HG03571 (cell line): ENCODE measurements around the gene RGMB.

Experiments
- ATAC-seq: cut with Tn5 transposase; IDR thresholded peaks from one replicate; pipeline ENCODE4 v1.9.1; 2021; ENCODE audit not compliant: unreplicated experiment

RGMB gene

GRCh38 chr5:98784411-98784810, 10.9 kb downstream of the RGMB start:
- ATAC-seq = no peak

- ATAC-seq = no peak
Observed at GRCh38 chr5:98785244-98785643, 11.8 kb downstream of the RGMB start.

DNA sequence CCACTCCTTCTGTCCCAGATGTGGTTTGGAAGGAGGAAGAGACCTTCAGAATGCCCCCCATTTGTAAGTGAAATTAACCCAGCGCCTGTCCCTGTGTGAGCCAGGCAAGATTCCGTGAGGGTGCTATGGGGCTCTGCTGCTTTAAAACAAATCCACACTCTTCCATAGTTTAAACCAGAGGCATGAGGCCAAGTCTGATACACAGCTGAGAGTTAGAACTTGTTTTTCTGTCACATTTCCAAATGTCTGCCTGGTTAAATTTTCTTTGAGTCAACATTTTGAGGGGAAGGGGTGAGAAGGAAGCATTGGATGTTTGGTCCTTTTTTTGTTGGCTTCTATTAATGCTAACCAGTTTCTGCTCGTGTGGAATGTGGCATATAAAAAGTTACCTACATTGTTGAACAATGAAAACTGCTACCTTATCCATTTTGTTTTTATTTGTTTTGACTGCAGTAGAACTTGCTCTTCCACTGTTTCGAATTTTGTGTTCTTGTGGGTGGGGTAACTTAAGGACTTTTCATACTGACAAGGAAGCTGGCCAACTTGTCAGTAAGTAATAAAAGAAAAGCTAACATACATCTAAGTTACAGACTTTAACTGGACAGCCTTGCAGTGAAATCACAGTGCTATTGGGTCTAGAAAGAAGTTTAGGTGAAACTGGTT, 12.9 kb downstream of the RGMB start:
- ATAC-seq = no peak

DNA sequence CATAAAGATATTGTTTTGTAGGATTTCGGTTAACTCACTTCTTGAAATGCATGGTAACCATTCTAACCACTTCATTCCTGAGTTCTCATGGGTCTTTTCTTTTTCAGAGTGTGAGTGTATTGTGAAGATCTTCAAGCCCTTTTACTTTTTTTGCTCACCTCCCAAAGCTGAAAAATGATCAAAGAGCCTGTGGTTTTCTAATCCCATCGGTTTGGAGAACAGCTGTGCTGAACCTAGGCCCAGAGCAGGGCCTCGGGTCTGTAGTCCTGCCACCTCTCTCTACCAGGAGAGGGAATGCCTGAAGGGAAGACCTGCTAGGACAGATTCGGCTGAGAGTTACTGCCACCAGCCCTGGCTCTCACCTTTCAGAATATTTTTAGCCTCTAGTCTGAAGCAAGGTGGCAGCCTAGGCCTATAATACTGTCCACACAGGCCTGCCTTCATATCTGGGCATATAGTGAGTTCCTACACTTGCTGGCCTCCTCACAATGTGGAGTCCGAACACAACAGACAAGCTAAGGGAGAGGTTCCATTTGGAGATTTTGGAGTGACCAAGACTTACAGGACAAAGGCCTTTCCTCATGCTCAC, 13.8 kb downstream of the RGMB start:
- no peak for ATAC-seq

DNA sequence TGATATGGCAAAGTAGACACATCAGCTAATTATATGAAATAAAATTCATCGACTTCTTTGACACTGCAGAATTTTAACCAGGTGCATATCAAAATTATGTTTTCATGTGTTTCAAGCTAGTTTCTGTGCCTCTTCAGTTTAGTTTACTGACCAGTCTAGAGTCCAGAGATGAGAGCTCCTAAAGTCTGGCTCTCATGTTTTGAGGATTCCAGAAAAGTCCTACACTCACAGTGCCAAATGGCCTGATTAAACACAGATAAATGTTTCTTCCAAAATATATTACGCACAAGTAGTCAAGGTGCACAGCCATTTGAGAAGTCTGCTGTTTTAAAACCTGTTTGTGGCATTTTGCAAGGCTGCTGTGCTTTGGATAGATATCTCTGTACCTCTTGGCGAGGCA, 15.6 kb downstream of the RGMB start:
- no peak for ATAC-seq

GRCh38 chr5:98791001-98791519, 17.6 kb downstream of the RGMB start:
- no peak for ATAC-seq

DNA sequence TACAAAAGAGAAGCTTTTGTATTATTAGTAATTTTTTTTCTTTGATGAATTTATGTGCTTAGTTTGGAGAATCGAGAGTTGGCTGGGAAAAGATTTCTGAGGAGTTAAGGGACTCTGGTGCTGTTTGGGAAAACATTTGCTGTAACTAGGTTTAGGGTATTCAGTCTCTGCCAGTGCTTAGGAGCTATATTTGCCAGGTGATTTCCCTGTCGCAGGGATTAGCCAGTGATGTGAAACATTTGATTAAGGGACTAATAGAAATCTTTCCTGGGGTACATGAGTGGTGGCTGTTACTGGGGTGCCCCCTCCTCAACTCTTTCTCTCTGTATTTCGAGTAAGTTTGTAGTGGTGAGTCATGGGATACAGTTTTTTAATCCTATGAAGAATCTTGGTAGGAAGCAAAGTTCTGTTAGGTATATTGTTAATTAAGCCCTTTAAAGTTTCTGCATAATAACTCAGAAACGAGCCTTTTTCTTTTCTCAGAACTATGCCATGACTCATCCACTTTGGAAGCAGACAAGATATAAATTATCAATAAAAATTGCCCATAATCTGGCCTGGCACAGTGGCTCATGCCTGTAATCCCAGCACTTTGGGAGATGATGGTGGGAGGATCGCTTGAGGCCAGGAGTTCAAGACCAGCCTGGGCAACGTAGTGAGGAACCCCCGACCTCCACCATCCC, 18.6 kb downstream of the RGMB start:
- ATAC-seq = no peak

DNA sequence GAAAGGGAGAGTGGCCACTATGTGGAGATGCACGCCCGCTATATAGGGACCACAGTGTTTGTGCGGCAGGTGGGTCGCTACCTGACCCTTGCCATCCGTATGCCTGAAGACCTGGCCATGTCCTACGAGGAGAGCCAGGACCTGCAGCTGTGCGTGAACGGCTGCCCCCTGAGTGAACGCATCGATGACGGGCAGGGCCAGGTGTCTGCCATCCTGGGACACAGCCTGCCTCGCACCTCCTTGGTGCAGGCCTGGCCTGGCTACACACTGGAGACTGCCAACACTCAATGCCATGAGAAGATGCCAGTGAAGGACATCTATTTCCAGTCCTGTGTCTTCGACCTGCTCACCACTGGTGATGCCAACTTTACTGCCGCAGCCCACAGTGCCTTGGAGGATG, 19.8 kb downstream of the RGMB start:
- no peak for ATAC-seq

- no peak for ATAC-seq
Observed at GRCh38 chr5:98794001-98794400, 20.5 kb downstream of the RGMB start.

- ATAC-seq = no peak
Observed at GRCh38 chr5:98794414-98795080, 21.1 kb downstream of the RGMB start.

- ATAC-seq = no peak
Observed at GRCh38 chr5:98795243-98795642, 21.8 kb downstream of the RGMB start.

DNA sequence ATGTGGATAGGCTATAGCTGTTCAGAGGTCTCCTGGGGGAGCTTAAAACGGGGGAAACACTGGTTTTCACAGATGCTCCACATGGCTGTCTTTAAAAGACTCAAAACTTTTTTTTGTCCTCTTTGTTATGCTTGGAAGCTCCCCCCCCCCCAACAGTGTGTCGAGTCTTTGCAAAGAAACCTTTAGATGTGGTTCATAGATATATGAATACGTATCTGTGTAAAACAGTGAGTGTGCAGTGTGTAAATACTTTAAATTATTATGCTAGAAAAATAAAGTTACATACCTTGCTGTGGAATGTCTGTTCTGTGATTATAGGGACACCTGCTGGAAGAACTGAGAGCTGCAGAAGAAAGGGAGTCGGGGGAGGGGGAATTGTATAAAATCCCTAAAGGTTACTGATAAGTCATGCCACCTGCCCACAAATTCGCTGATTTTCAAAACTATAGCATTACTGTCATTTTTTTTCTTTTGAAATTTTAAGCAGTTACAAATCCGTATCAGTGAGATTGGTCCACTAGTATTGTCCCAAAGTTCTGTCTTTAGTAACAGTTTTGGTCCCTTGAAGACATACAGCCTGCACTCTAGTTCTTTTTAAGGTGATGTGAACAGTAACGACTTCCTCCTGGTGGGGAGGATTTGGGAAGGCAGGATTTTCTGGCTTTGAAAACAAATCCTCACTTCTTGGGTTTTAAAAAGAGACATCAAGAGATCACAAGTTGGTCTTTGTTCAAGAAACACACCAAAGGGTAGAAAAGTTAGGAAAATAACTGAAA, 22.9 kb downstream of the RGMB start:
- peak; percentile 62 for ATAC-seq

DNA sequence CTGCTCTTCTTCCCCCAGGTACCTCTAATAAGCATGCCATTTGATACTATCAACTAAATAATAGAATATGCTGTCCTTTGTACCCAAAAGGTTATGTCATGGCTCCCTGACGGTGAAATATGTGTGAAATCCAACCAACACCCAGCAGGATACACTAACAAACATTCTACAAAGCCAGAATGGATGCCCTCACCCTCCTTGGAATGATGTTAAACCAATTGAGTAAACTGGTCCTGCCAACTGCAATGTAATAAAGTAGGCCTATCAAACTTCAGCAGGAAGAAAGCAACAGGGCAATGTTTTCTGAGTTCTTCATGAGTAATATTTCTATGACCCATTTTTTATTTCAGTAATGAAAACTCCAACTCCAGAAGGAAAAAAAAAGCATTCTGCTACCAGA, 24.9 kb downstream of the RGMB start:
- no peak for ATAC-seq

DNA sequence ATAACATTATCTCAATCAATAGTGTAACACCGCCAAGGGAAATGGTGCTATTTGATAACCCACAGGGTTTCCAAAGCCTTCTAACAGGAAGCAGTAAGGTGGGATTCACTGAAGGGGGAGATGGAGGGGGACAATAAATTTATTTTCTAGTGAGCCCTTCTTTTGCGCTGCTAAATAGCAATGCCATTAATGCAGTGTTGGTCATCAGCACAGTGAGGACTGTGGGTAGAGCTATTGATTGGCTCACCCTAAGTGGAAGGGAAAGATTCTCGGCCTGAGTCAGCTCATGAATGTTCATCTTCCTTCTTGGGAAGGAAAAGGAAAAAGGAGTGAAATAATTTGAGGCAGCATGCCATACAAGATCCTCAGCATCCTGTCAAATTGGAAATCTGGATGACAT, 25.4 kb downstream of the RGMB start:
- no peak for ATAC-seq

DNA sequence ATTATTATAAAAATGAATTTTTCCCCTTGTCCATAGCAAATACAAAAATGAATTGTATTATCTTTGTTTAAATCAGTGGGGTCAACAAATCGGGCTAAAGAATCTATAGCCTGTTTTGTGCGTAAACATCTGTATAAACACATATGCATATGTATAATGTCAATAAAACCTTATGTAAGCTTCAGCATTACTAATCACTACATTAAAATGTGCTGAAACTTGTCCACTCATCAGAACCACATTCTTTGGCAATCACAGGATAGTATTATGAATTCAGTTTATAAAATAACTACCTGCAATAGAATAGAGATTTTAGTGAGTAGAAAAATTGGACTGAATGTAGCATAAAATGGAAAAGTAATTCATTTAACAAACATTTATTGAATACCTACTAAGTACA, 30.6 kb downstream of the RGMB start:
- ATAC-seq = no peak

DNA sequence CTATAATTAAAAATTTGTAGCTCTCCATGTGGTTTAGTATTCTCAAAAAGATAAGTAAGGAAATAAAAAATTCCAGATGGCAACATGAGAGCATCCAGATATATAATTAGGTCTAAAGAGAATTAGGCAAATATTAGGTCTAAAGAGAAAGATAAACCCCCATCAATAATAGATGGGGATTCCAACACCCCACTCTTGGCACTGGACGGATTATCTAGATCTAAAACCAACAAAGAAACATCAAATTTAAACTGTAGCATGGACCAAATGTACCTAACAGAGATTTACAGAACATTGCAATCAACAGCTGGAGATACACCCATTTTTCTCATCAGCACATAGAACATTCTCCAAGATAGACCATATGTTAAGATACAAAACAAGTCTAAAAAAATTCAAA, 31.6 kb downstream of the RGMB start:
- no peak for ATAC-seq

DNA sequence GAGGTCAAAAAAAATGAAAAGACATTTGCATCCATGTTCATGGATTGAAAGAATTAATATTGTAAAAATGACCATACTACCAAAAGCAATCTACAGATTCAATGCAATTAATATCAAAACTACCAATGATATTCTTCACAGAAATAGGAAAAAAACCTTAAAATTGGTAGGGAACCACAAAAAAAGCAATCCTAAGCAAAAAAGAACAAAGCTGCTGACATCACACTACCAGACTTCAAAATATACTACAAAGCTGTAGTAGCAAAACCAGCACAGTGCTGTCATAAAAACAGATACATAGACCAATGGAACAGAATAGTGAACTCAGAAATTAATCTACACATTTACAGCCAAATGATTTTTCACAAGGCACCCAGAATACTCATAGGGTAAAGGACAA, 34.3 kb downstream of the RGMB start:
- ATAC-seq = no peak

- no peak for ATAC-seq
Observed at GRCh38 chr5:98810206-98810605, 36.7 kb downstream of the RGMB start.

GRCh38 chr5:98813755-98814154, 40.3 kb downstream of the RGMB start:
- no peak for ATAC-seq

DNA sequence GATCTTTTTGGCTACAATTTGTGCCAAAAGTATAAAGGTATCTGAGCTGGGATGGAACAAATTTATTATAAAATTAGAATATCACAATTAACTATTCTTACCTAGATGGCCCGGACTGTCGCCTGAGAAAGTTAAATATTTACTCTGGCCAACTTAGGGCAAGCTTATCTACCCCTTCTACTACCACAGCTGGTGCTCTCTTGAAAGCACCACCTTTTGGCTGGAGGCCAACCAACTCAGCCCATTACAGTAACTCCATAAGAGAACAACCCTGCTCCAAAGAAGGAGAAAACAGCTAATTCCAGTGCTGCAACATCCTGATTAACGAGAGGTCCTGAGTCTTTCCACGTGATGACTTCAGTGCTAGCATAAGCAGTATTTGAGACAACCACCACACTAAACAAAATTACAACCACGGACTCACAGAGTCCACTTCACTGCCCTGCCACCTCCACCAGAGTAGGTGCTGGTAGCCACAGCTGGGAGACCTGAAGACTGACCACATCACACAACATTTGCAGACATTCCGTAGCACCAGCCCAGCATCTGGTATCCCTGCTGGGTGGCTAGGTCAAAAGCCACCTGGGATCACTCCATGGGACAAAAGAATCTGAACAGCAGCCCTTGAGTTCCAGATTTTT, 43.2 kb downstream of the RGMB start:
- ATAC-seq = no peak
